Lower leg skin (tissue), 4 donors: ENCODE measurements around the gene WWTR1. TPM values are rescaled to one million over a fixed set of nuclear protein-coding genes. Genes with fewer than 3 reads are reported as not detected.
A peak's percentile ranks its signal among the peaks of the same experiment; 100 is the strongest.

Experiments used
- DNase-seq, 2 donors: peaks; one replicate each; pipeline ENCODE4 v3.0.0-alpha.2; 2019; ENCODE audit warnings: low spot score in 2 of 2
- H3K4me3 ChIP-seq: fragments of 200-600 bp; sonication (generic); 2 replicates; pipeline ENCODE4 v1.5.1; 2017; ENCODE audit warnings: mild to moderate bottlenecking, low read depth; ENCODE audit not compliant: poor library complexity, severe bottlenecking
- POLR2A ChIP-seq, 2 donors: fragments of 450-650 bp; IDR thresholded peaks; one replicate each; pipeline ENCODE4 v1.6.1; 2016 to 2017; ENCODE audit warnings: antibody characterized with exemption in 2 of 2, mild to moderate bottlenecking in 1 of 2, moderate library complexity in 1 of 2
- WGBS, 2 donors: methylation state at CpG; one replicate each; pipeline ENCODE4 v1.1.5; 2018; 5-methylcytosine and 5-hydroxymethylcytosine counted together
- intact Hi-C: fragments of 100-400 bp; cut with DNase I; formaldehyde crosslinking; loops from one replicate; pipeline ENCODE4 v1.15.0; 2023; ENCODE audit warnings: low total_unique reads
- total RNA-seq, 4 donors: library from RNA; depleted of rRNA; stranded (reverse); fragments of >200 nt; gene quantifications; one replicate each; pipeline ENCODE4 v1.1.0, GENCODE V29; 2016
- TF ChIP-seq, protein P1 (sequence below), 3 donors: fragments of 450-650 bp; IDR thresholded peaks; one replicate each; pipeline ENCODE4 v1.5.1; 2016; ENCODE audit warnings: antibody characterized with exemption in 3 of 3, mild to moderate bottlenecking in 3 of 3, moderate library complexity in 2 of 3

Gene WWTR1
- total RNA-seq, 4 donors from 2014 or later = 52.4 to 78.1 (median 56.1) TPM

GRCh38 chr3:149479621-149480325, 178.1 kb downstream of the WWTR1 start:
- WGBS, 2 donors = 71 to 75% methylated on average over 14 of the region's 14 CpGs
- no peak overlapping the region for H3K4me3 ChIP-seq
- intact Hi-C loops = no loop called here
- TF ChIP-seq, protein P1, sequence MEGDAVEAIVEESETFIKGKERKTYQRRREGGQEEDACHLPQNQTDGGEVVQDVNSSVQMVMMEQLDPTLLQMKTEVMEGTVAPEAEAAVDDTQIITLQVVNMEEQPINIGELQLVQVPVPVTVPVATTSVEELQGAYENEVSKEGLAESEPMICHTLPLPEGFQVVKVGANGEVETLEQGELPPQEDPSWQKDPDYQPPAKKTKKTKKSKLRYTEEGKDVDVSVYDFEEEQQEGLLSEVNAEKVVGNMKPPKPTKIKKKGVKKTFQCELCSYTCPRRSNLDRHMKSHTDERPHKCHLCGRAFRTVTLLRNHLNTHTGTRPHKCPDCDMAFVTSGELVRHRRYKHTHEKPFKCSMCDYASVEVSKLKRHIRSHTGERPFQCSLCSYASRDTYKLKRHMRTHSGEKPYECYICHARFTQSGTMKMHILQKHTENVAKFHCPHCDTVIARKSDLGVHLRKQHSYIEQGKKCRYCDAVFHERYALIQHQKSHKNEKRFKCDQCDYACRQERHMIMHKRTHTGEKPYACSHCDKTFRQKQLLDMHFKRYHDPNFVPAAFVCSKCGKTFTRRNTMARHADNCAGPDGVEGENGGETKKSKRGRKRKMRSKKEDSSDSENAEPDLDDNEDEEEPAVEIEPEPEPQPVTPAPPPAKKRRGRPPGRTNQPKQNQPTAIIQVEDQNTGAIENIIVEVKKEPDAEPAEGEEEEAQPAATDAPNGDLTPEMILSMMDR (IDR thresholded peaks at IDR 0.05) = no peak
- TF ChIP-seq POLR2A (IDR thresholded peaks at IDR 0.05) = no peak
- no peak for DNase-seq

- intact Hi-C loops = no loop called here
- 94% methylated on average over 4 of the region's 4 CpGs for WGBS, 2 donors
- TF ChIP-seq POLR2A (IDR thresholded peaks at IDR 0.05) = no peak
- TF ChIP-seq, protein P1 (IDR thresholded peaks at IDR 0.05) = no peak
- DNase-seq = no peak
- no peak overlapping the region for H3K4me3 ChIP-seq
Observed at GRCh38 chr3:149476225-149476624, 181.6 kb downstream of the WWTR1 start.

GRCh38 chr3:149475451-149476060, 182.3 kb downstream of the WWTR1 start:
- DNase-seq = no peak
- WGBS, 2 donors = 96 to 97% methylated on average over 7 of the region's 7 CpGs
- no peak for TF ChIP-seq POLR2A (IDR thresholded peaks at IDR 0.05)
- TF ChIP-seq, protein P1 (IDR thresholded peaks at IDR 0.05) = no peak
- no peak overlapping the region for H3K4me3 ChIP-seq
- intact Hi-C loops = no loop called here

DNA sequence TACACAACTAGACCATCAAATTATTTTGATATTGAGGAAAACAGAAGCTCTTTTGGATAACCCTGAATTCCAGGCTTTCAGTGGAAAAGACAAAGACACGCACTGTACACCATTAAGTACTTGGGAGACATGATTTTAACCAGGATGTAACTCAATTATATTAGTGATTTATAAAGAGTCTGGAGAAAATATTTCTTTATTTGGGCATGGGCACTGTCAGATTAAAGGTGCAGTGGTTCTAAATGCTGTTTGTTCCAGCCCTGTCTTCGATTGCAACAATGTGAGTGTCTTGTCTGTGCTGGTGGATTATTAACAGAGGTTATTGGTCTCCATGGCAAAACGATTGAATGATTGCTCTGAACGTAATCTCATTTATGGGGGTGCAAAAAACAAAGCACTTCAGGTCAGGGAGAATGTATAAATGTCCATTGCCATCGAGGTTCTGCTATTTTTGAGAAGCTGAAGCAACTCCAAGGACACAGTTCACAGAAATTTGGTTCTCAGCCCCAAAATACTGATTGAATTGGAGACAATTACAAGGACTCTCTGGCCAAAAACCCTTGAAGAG, 183.5 kb downstream of the WWTR1 start, which contains the start of gene TM4SF4:
Gene TM4SF4 (plus strand): TSS at position 448 of the 568 bp plus-strand sequence. CDS start 181 bp downstream, outside the sequence.
- 78 to 84% methylated on average over 5 of the region's 5 CpGs for WGBS, 2 donors
- no peak for TF ChIP-seq POLR2A (IDR thresholded peaks at IDR 0.05)
- TF ChIP-seq, protein P1 (IDR thresholded peaks at IDR 0.05) = no peak
- intact Hi-C loops = no loop called here
- H3K4me3 ChIP-seq = no peak within 1 kb of the TSS
- DNase-seq = no peak

GRCh38 chr3:149473357-149474249, 184.2 kb downstream of the WWTR1 start:
- no peak overlapping the region for H3K4me3 ChIP-seq
- TF ChIP-seq, protein P1 (IDR thresholded peaks at IDR 0.05) = no peak
- no peak for TF ChIP-seq POLR2A (IDR thresholded peaks at IDR 0.05)
- peak in 1 of 2 donors; percentile 69 for DNase-seq
- WGBS, 2 donors = 47 to 48% methylated on average over 7 of the region's 7 CpGs
- intact Hi-C loops = no loop called here
